ENCODE results near the gene TUSC2.

GRCh38 chr3:50319894-50320625 lies 8.0 kb downstream of the TUSC2 start:
- TF ChIP-seq CTCF (IDR thresholded peaks at IDR 0.05; ENCODE audit: low read length) (peak; percentile 6; the same call in 1 of the 2 replicates), EZH2 (IDR thresholded peaks at IDR 0.05; ENCODE audit: borderline replicate concordance, low read length) (no peak)
